SK-MEL-5 (cell line): ENCODE results near the gene SKOR1. TPM values are rescaled to one million over a fixed set of nuclear protein-coding genes. Genes with fewer than 3 reads are reported as not detected.

Experiments
- DNase-seq: peaks from one replicate; pipeline ENCODE4 v3.0.0-alpha.2; 2016; ENCODE audit warnings: low read depth, low spot score
- in situ Hi-C: cut with HindIII; loops from 2 replicates; pipeline ENCODE4 v1.10.0; 2016; ENCODE audit warnings: low sequenced_read_pairs, high pct_unique_total_duplicates, low pct_unique_long_range_greater_than_20kb
- total RNA-seq: library from RNA; depleted of rRNA; stranded (reverse); fragments of >200 nt; shearing (Covaris generic); gene quantifications from 2 replicates; pipeline ENCODE4 v1.2.3, GENCODE V29; 2014

The SKOR1 gene
- total RNA-seq, 1 experiment from 2014 or later, result not detected

DNA sequence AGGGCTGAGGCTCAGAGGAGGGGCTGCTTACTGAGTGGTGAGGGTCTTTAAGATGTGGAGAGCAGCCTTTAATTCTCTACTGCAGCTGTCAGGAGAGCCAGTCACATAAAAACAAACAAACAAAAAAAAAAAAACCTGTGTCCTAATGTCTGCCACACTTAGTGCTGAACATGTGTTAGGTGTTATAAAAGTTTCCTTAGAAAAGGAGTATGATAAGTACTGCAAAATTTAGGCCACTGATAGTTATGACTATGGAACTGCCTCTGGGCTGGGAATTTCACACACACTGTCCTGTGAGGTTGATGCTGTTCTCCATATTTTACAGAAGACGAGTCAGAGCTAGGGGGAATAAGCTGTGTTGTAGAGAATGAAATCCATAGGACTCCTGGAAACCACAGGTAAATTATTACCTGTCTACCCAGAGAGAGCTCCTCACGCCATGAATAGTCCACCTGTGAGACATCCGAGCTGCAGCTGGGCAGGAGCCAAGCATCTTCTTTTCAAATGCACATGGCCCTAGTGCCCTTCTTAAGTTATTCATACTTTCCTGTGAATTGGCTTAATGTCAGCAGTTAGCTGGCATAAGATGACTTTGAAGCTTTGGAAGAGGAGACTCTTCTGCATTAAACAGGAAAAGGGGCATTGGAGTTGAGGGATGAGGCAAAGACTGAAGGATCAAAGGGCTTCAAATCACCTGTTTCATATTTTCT is 34.5 kb upstream of the SKOR1 start:
- in situ Hi-C loops, result no loop called here
- DNase-seq, result no peak

DNA sequence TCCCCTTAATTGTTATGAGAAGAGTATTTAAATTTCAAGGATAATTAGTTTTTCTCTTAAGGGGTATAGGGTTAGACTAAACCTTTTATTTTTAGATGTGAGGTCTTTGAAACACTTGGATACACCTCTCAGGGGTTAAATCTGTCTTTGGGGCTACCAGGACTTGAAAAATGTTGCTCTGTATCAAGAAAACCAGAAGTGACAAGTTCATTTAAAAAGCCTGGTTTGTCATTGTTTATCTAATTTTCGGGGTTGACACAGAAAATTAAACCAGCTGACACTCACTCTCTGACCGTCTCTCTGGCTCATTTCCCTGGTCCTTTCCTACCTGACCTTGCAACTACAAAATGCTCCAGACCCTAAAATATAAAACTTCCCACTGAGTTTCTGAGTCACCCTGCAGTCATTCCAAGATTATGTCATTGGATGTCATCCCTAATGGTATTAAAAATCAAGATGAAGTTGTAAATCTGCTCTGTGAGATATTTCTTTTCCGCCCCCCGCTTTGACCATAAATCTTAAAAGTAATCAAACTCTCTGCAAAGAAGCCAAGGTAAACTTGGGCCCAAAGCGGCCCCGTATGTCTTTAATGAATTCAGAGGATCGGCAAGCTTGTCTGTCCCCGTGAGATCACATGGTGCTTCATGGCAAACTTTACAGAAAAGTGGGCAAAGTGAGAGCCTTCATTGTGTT is 32.9 kb upstream of the SKOR1 start:
- in situ Hi-C loops, result no loop called here
- no peak for DNase-seq

DNA sequence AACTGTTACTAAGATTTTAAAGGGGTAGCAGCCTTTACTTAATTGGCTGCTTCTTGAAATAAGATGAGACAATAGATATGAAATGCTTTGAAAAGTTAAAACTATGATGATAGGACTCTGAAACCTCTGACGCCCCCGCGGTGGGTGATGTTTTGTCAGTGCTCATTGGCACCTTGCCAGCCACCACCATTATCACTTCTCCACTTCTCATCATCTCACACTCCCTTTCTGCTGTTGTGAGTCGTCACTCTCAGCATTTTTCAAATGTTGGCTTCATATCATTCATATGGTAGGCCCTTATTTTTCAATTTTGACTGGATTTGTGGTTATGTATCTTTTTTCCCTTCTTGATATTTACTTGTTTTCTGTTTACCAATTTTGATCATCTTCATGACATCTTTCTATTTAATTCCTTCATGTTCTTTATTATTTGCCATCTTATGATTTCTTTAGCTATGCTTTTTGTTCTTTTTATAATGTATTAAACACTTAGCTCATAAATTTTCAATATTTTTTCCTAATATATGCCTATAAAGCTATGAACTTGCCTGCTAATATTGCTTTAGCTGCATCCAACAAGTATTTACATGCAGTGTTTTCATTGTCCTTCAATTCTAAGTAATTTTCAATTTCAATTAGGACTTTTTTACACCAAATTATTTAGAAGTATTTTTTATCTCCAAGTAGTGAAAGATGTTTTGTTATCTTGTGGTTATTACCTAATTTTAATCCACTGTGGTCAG is 30.3 kb upstream of the SKOR1 start:
- in situ Hi-C loops, result no loop called here
- DNase-seq, result no peak

DNA sequence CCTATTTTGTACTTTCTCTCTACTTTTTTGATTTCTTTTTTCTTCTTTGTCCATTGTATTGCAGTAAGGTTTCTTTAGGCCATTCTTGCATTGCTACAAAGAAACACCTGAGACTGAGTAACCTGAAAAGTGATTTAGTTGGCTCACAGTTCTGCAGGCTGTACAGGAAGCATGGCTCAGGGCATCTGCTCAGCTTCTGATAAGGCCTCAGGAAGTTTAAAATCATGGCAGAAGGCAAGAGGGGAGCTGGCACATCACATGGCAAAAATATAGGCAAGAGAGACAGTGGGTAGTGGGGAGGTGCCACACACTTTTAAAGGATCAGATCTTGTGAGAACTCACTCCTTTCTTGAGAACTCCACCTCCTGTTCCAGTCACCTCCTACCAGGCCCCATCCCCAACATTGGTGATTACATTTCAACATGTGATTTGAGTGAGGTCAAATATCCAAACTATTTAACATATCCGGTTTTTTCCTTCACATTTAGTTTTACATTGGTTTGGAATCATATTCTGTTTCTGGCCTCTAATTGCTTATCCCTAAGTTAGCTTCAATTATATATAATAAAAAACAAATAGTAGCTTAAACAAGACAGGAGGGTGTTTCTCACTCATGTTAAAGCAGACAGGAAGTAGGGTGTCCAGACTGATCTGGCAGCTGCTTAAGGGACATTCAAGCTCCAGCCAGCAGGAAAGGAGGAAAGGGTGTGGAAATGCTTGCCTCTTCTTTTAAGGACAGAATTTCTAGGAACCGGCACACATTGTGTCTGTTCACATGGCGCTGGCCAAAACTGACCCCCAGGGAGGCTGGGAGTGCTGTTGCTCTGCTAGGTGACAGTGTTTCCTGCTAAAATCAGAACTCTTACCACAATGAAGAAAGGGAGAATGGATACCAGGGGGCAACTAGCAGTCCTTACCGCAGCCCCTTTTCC is 28.8 kb upstream of the SKOR1 start:
- DNase-seq, result no peak
- in situ Hi-C loops, result no loop called here

DNA sequence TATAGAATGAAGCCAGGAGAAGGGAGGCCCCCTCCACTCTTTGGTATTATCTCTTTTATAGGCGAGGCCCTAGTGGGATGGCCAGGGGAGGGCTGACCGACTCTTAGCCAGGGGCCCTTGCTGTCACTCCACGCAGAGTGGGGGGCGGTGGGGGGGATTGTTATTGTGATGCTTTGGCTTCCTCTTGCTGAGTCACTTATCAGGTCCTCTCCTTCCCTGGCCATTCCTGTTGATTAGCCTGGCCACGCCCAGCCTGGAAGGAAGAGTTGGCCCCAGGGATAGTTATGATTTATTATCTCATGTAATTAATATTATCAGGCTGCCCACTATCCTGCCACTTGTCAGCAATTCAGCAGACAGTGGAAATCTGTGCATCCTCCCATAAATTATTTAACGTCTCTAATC is 25.5 kb upstream of the SKOR1 start:
- DNase-seq, result no peak
- in situ Hi-C loops, result no loop called here

DNA sequence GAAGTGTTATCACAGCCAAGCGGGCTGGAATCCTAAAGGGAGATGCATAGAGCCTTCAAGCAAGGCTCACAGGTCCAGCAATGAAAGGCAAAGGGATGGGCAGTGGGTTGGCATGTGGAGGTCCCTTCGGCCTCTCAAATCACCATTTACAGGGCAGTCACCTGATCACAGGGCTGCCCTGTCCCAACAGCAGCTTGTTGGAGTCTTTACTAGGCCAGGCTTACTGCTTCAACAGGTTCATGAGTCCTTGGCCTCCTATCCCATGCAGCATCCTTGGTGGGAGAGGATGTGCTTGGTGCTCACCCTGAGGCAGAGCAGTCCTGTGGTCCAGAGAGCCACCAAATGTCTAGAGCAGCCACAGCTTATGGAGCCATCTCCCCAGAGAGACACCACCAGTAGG is 24.2 kb upstream of the SKOR1 start:
- in situ Hi-C loops, result no loop called here
- DNase-seq, result no peak

DNA sequence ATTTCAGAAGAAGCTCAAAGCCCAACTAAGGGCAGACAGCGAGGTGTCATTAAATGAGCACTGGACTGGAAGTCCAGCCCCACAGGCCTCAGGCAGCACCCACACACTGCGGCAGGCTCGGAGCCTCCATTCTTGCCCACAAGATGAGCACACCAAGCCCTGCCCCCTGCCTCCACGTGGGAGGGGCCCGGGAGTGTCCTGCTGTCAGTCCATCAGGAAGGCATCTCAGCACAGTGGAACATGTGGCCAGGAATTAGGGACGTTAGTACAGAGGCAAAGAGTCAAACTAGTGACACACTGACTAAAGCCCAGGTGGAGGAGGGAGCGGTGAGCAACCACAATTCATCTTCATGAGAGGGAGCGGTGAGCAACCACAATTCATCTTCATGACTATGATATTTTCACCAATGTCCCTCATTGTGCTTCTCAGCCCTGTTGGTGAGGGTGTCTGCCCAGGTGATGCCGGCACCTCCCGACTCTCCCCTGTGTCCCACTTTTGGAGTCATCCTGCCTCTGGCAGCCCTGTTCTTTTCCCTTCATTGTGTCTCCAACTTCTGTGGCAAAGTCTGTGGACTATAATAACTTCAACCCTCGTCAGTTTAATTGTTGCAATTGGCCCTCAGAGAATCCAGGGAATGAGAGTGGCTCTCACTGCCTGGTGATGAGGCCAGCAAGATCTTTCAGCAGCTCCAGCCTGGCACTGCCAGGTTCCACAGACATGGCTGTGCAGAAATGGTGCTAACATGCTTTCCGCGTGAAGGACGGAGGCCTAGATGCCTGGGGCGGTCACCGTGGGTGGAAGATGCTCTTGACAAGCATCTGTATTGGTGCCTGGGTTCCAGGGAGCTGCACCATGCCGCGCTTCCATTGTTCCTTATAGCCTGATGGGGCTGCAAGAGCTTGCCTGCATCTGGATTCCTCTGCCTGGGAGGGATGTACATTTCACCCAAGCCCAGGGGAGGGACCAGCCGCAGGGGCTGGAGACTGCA is 23.1 kb upstream of the SKOR1 start:
- in situ Hi-C loops, result no loop called here
- DNase-seq, result no peak

DNA sequence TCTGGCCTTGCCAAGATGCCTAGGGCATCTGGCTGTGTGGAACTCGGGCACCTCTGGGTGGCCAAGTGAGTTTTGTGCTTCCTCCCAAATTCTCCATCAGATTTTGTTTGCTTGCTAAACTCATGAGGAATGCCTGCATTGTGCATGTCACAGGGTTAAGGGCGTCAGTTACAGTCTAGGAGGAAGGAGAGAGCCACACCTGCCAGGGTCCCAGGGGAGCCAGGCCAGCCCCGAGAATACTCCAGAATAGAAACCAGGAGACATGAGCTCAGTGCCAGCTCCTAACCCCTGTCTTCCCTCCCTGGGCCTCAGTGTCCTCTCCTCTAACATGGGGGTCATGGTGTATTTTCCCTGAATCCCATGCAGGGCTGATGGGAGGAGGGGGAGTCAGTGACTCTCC is 22.0 kb upstream of the SKOR1 start:
- in situ Hi-C loops, result no loop called here
- DNase-seq, result peak; percentile 15

DNA sequence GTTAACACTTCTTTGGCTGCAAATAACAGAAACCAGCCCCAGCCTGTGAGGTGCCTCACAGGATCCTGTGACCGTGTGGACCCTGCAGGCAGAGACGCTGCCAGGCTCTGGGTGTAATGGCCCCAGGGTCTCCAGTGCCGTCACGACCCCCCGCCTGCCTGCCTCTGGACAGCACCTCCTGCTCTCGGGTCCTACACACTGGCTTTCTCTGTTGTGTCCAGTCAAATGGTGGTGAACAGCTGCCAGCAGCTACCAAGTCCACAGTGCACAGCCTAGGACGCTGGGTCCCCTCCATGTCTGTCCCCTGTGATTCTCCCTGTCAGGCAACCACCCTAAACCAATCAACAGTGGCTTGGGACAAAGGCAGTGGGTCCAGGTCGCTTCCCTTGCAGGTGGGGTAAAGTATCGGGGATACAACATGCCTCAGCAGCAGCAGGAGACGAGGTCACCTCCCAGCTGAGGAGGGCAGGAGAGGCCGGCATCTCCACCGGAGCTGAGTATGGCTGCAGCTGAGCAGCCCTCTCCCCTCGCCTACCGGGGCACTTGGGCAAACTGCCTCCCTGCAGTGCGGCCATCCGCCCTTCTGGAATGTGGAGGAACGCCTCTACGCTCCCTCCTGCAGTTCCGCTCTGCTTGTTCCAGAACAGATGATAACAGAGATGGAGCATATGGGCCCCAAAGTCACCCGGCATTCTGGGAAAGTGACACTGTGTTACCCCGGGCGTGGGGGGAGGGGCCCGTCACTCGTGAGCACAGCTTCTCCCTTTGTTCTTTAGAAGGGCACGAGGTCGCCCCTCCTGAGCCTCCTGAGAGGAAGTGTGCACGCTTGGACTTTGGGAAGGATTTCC is 21.1 kb upstream of the SKOR1 start:
- in situ Hi-C loops, result no loop called here
- DNase-seq, result peak; percentile 45

DNA sequence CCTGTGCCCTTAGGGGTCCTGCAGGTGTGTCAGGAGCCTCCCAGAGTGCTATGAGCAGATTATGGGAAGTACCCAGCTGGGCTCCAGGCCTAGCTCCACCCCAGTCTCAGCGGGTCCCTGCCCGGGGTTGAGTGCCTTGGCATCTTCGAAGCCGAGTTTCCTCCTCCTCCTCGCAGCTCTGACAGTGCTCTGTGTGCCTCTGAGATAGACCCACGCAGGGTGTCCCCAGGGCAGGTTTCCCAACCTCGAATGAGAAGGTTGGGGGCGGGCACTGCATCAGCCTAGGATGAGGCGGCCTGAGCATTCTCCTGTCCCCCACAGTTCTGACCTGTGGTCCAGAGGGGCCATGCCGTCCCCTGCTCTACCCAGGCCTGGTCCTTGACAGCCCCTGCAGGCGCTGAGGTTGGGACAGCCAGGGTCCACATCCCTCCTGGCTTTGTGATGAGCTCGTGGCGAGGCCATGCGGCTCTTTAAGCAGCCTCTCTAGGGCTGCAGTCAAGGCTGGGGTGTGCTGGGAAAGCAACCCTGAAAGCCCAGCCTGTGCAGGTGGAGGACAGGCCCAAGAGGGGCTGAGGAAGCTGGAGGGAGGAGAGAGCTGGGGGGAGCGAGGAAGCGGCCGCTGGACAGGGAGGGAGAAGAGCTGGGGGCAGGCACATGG is 20.2 kb upstream of the SKOR1 start:
- in situ Hi-C loops, result no loop called here

DNA sequence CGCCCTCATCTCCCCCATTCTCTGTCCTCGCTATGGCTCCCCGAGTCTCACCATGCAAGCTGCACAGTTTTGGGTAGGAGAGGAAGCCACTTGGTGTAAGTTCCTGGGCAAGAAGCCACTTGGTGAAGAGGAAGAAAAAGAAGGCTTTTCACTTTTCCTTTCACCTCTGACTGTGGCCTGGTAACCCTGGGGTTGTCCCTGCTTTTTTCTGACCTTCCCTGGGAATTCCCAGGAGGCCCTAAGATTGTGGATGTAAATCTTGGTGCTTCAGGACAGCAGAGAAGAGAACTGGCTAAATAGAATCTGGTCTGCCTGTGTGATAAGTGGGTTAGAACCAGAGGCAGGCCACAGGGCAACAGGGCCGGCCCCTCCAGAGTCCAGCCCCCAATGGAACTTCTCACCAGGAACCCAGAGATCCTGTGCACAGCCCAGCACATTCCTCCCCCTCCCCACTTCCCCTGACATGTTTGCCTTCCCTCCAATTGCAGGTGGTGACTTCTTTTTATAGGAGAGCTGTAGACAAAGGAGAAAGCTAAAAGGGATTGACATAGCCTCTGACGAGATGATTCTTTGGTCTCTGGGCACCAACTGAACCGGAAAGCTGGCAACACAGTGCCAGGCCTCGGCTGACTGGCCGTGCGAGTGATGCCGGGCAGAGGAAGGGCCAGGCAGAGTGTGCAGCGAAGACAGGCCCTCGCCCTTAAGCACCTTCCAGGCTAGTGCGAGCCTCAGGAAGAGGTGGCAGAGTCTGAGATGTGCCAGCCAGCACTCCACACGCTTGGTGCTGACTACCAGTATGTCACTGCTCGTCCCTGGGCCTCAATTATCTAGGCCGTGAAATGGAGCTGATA is 19.4 kb upstream of the SKOR1 start:
- DNase-seq, result no peak
- in situ Hi-C loops, result no loop called here

More for the DNA sequence above, 20.2 kb upstream of the SKOR1 start:
- no peak for DNase-seq

DNA sequence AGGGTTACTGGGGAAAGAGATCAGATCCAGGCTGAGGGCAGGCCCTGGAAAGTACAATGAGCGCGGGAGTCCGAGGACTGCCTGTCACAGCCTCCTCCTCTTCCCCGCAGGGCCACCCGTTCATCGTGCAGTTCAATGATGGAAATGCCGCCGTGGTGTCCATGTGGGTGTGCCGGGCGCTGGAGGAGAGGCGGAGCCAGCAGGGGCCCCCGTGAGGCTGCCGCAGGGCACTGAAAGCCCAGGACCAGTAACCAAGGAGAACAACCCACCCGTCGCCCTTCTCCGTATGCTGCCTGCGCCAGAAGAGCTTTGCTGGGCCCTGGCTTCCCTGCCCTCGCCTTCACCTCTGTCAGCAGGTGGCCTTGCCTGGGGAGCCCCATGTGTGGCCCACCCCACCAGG is 18.8 kb upstream of the SKOR1 start:
- DNase-seq, result no peak
- in situ Hi-C loops, result no loop called here

DNA sequence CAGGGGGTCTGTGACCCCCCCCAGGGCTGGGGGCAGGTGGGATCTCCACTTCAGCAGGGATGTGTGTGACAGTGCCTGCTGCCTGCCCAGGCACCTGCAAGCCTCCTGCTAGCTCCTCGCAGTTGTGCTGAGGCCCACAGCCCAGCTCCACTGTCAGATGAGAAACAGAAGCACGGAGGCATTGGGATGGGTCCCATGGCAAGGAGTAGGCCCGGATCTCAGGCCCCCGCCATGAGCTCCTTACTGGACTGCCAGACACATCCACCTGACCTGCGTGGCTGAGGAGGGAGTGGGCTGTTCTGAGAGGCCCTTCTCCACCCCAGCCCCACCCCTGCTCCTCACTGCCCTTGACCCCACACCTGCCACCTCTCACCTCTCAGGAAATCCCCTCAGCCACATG is 18.2 kb upstream of the SKOR1 start:
- no peak for DNase-seq
- in situ Hi-C loops, result no loop called here

DNA sequence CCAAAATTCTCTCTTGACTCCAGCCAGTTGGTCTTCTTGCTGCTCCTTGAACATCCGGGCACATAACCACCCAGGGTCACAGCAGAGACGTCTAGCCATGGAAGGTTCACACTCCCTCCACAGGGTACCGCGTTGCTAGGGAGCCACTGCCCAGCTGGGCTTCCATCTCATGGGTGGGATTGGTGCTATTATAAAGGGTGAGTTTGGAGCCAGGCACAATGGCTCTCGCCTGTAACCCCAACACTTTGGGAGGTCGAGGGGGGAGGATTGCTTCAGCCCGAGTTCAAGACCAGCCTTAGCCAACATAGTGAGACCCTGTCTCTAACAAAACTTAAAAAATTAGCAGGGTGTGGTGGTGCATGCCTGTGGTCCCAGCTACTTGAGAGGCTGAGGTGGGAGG is 17.5 kb upstream of the SKOR1 start:
- in situ Hi-C loops, result no loop called here
- DNase-seq, result no peak

DNA sequence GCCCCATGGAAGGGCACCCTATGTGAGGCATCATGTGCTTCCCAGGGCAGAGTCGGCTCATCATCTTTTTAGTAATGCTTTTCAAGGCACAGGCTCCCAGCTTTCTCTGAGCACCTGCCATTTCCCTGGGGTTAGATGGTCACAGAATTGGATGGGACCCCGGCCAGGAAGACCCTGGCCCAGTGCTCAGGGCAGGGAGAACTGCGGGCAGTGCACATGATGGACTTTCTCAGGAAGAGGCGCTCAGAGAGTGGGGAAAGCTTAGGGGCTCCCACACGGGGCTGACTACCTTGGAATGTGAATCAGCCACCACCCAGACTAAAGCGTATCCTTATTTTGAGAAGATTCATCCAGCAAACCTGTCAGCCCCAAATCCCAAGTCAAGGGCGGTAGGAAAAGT is 16.5 kb upstream of the SKOR1 start:
- DNase-seq, result no peak
- in situ Hi-C loops, result no loop called here
